H1 (cell line): Measurements from ENCODE around the gene RTTN. TPM values are rescaled to one million over a fixed set of nuclear protein-coding genes. Genes with fewer than 3 reads are reported as not detected.

Experiments
- CTCF ChIA-PET: fragments of 300-600 bp; sonication (Branson Sonifier 250); formaldehyde crosslinking; loops from one replicate; lab custom pipeline; 2021; ENCODE audit not compliant: partially characterized antibody; lab: Charles Lee
- POLR2A ChIA-PET: fragments of 300-600 bp; sonication (Branson Sonifier 250); formaldehyde crosslinking; loops from one replicate; lab custom pipeline; 2021; ENCODE audit warnings: inconsistent platforms; ENCODE audit not compliant: partially characterized antibody; lab: Charles Lee
- DNase-seq, 2 experiments: peaks; one replicate each; pipeline versions ENCODE4 v3.0.0 to v3.0.0-alpha.2; 2010 to 2022; ENCODE audit warnings: low spot score in 2 of 2, low read depth in 1 of 2, mixed read lengths in 1 of 2
- FAIRE-seq: peaks from 2 replicates; lab custom pipeline; 2011; peaks lifted over from hg19 to GRCh38; lab: Jason Lieb, UNC
- H2AFZ ChIP-seq: 2 replicates; pipeline ENCODE4 v1.8.1; 2012; ENCODE audit warnings: low read length, inconsistent platforms
- H2AK5ac ChIP-seq: 2 replicates; pipeline ENCODE4 v1.6.1; 2013; ENCODE audit warnings: low read depth, low read length
- H2BK120ac ChIP-seq: replicated peaks from 2 replicates; pipeline ENCODE3; 2013; ENCODE audit warnings: low read depth, low read length, inconsistent platforms
- H2BK12ac ChIP-seq: 2 replicates; pipeline ENCODE4 v1.6.1; 2013; ENCODE audit warnings: low read depth, low read length
- H2BK15ac ChIP-seq: 2 replicates; pipeline ENCODE4 v1.6.1; 2013; ENCODE audit warnings: low read length
- H2BK20ac ChIP-seq: 2 replicates; pipeline ENCODE4 v1.6.1; 2013; ENCODE audit warnings: low read length
- H2BK5ac ChIP-seq: 2 replicates; pipeline ENCODE4 v1.6.1; 2013; ENCODE audit warnings: low read depth, low read length
- H3K14ac ChIP-seq: 2 replicates; pipeline ENCODE4 v1.6.1; 2013; ENCODE audit warnings: inconsistent platforms; ENCODE audit not compliant: insufficient read length
- H3K18ac ChIP-seq: 2 replicates; pipeline ENCODE4 v1.6.1; 2013; ENCODE audit warnings: low read length; ENCODE audit errors: extremely low read depth
- H3K23ac ChIP-seq: 2 replicates; pipeline ENCODE4 v1.6.1; 2013; ENCODE audit warnings: inconsistent platforms; ENCODE audit not compliant: insufficient read length
- H3K23me2 ChIP-seq: 2 replicates; pipeline ENCODE4 v1.6.1; 2013; ENCODE audit warnings: low read depth, low read length
- H3K27ac ChIP-seq: 2 replicates; pipeline ENCODE4 v1.6.1; 2011; ENCODE audit warnings: low read depth, low read length, inconsistent platforms
- H3K27me3 ChIP-seq, 4 experiments: replicated peaks in 1 of 4; 1 replicate in 1 of 4; 2 replicates in 3 of 4; pipeline versions ENCODE4 v1.6.1 to v1.8.1; 2011 to 2013; ENCODE audit warnings: low read length in 3 of 4, mild to moderate bottlenecking in 3 of 4, inconsistent platforms in 2 of 4, mixed read lengths in 2 of 4, moderate library complexity in 1 of 4; ENCODE audit not compliant: control insufficient read depth in 3 of 4, insufficient read depth in 3 of 4; ENCODE audit errors: extremely low read depth in 1 of 4
- H3K36me3 ChIP-seq, 4 experiments: 2 replicates each; pipeline versions ENCODE4 v1.6.1 to v1.8.1; 2011 to 2013; ENCODE audit warnings: mild to moderate bottlenecking in 4 of 4, low read length in 3 of 4, moderate library complexity in 2 of 4, control low read depth in 1 of 4, inconsistent platforms in 1 of 4; ENCODE audit not compliant: insufficient read depth in 4 of 4, control insufficient read depth in 2 of 4
- H3K4ac ChIP-seq: replicated peaks from 2 replicates; pipeline ENCODE3; 2013; ENCODE audit warnings: low read length, low read depth, mixed read lengths, inconsistent platforms; ENCODE audit not compliant: insufficient read length
- H3K4me1 ChIP-seq, 4 experiments: replicated peaks in 1 of 4; 1 replicate in 1 of 4; 2 replicates in 3 of 4; pipeline versions ENCODE4 v1.6.1 to v1.8.1; 2011 to 2013; ENCODE audit warnings: low read length in 3 of 4, inconsistent platforms in 2 of 4, mixed read lengths in 1 of 4; ENCODE audit not compliant: insufficient read depth in 4 of 4, control insufficient read depth in 3 of 4
- H3K4me2 ChIP-seq, 2 experiments: 2 replicates each; pipeline versions ENCODE4 v1.6.1 to v1.8.1; 2011 to 2013; ENCODE audit warnings: low read depth in 2 of 2, low read length in 2 of 2, control low read depth in 1 of 2, inconsistent platforms in 1 of 2, mild to moderate bottlenecking in 1 of 2; ENCODE audit not compliant: insufficient read depth in 1 of 2
- H3K4me3 ChIP-seq, 4 experiments: fragments of 200-600, 300-600 bp in 1 of 4; sonication (generic), shearing (Covaris generic), sonication (Bioruptor Twin) in 1 of 4; 2 replicates each; pipeline versions ENCODE4 v1.5.1 to v1.8.1; 2011 to 2016; ENCODE audit warnings: low read length in 4 of 4, low read depth in 3 of 4, control low read depth in 2 of 4, inconsistent platforms in 2 of 4, mild to moderate bottlenecking in 2 of 4, mixed read lengths in 1 of 4, moderate library complexity in 1 of 4; ENCODE audit not compliant: insufficient read depth in 2 of 4; ENCODE audit errors: extremely low read depth in 1 of 4
- H3K56ac ChIP-seq: replicated peaks from 2 replicates; pipeline ENCODE3; 2013; ENCODE audit warnings: low read depth, mild to moderate bottlenecking, mixed read lengths, low read length, inconsistent platforms; ENCODE audit not compliant: insufficient read length
- H3K79me1 ChIP-seq: 2 replicates; pipeline ENCODE4 v1.6.1; 2013; ENCODE audit warnings: low read depth, low read length, control low read depth
- H3K79me2 ChIP-seq, 2 experiments: 2 replicates each; pipeline versions ENCODE4 v1.6.1 to v1.8.1; 2012 to 2013; ENCODE audit warnings: low read length in 2 of 2, mild to moderate bottlenecking in 2 of 2, inconsistent platforms in 1 of 2; ENCODE audit not compliant: insufficient read depth in 2 of 2, control insufficient read depth in 1 of 2
- H3K9ac ChIP-seq, 4 experiments: replicated peaks in 1 of 4; 1 replicate in 1 of 4; 2 replicates in 3 of 4; pipeline versions ENCODE4 v1.6.1 to v1.8.1; 2011 to 2013; ENCODE audit warnings: low read depth in 3 of 4, low read length in 3 of 4, control low read depth in 2 of 4, mild to moderate bottlenecking in 2 of 4, moderate library complexity in 2 of 4, inconsistent platforms in 1 of 4; ENCODE audit errors: extremely low read depth in 1 of 4
- H3K9me3 ChIP-seq, 2 experiments: 2 replicates each; pipeline versions ENCODE4 v1.6.1 to v1.8.1; 2012 to 2013; ENCODE audit warnings: mild to moderate bottlenecking in 2 of 2, moderate library complexity in 2 of 2, control low read depth in 1 of 2, inconsistent platforms in 1 of 2, low read depth in 1 of 2, low read length in 1 of 2, mixed read lengths in 1 of 2; ENCODE audit not compliant: insufficient read depth in 2 of 2
- H4K20me1 ChIP-seq, 2 experiments: replicated peaks in 1 of 2; 2 replicates each; pipeline versions ENCODE3 to v1.8.1; 2011 to 2013; ENCODE audit warnings: inconsistent platforms in 2 of 2, low read length in 2 of 2, mild to moderate bottlenecking in 1 of 2; ENCODE audit not compliant: insufficient read depth in 2 of 2, control insufficient read depth in 1 of 2
- H4K5ac ChIP-seq: 2 replicates; pipeline ENCODE4 v1.6.1; 2013; ENCODE audit warnings: low read length, low read depth, mixed read lengths, inconsistent platforms; ENCODE audit not compliant: insufficient read length
- H4K8ac ChIP-seq: 2 replicates; pipeline ENCODE4 v1.8.0; 2013; ENCODE audit warnings: mild to moderate bottlenecking, moderate library complexity, low read length, inconsistent platforms; ENCODE audit not compliant: insufficient read depth; ENCODE audit errors: extremely low read depth
- H4K91ac ChIP-seq: replicated peaks from 2 replicates; pipeline ENCODE3; 2013; ENCODE audit warnings: low read length, mixed read lengths, inconsistent platforms; ENCODE audit not compliant: insufficient read length
- BACH1 ChIP-seq: IDR thresholded peaks from 2 replicates; pipeline ENCODE4 v1.6.1; 2012; ENCODE audit warnings: low read length, improper control_type of control experiment
- CHD1 ChIP-seq: IDR thresholded peaks from 2 replicates; pipeline ENCODE4 v1.6.1; 2012; ENCODE audit warnings: low read depth, low read length, improper control_type of control experiment
- EGR1 ChIP-seq: IDR thresholded peaks from 2 replicates; pipeline ENCODE4 v1.6.1; 2011; ENCODE audit warnings: low read depth, low read length, borderline replicate concordance
- EP300 ChIP-seq, 2 experiments: IDR thresholded peaks; 1 replicate in 1 of 2; 2 replicates in 1 of 2; pipeline ENCODE4 v1.6.1; 2011 to 2012; ENCODE audit warnings: low read depth in 2 of 2, low read length in 2 of 2, mild to moderate bottlenecking in 2 of 2, borderline replicate concordance in 1 of 2, inconsistent platforms in 1 of 2, moderate library complexity in 1 of 2
- FOSL1 ChIP-seq: IDR thresholded peaks from 2 replicates; pipeline ENCODE4 v1.6.1; 2011; ENCODE audit warnings: mild to moderate bottlenecking, low read depth, low read length, moderate library complexity; ENCODE audit not compliant: insufficient read depth
- HDAC6 ChIP-seq: IDR thresholded peaks from one replicate; pipeline ENCODE4 v1.7.1; 2012; ENCODE audit warnings: low read depth, mild to moderate bottlenecking, inconsistent platforms, low read length, moderate library complexity
- JUND ChIP-seq: IDR thresholded peaks from 2 replicates; pipeline ENCODE4 v1.6.1; 2011; ENCODE audit warnings: mild to moderate bottlenecking, improper control_type of control experiment, low read length
- KDM1A ChIP-seq: fragments of 200-600, 300-600 bp; sonication (generic); IDR thresholded peaks from 2 replicates; pipeline ENCODE4 v1.7.1; 2016; ENCODE audit warnings: mild to moderate bottlenecking, low read length, borderline replicate concordance
- NANOG ChIP-seq: IDR thresholded peaks from 2 replicates; pipeline ENCODE4 v1.6.1; 2011; ENCODE audit warnings: low read length, low read depth, mild to moderate bottlenecking, inconsistent platforms; ENCODE audit not compliant: insufficient read depth, poor library complexity, severe bottlenecking
- NRF1 ChIP-seq: IDR thresholded peaks from 2 replicates; pipeline ENCODE4 v1.6.1; 2011; ENCODE audit warnings: mild to moderate bottlenecking, low read depth, low read length, improper control_type of control experiment
- POU5F1 ChIP-seq: IDR thresholded peaks from 2 replicates; pipeline ENCODE4 v1.6.1; 2011; ENCODE audit warnings: low read depth, mild to moderate bottlenecking, low read length, moderate library complexity
- RXRA ChIP-seq: IDR thresholded peaks from 2 replicates; pipeline ENCODE4 v1.6.1; 2011; ENCODE audit warnings: low read depth, mild to moderate bottlenecking, low read length, moderate library complexity; ENCODE audit not compliant: insufficient read depth
- SP1 ChIP-seq: IDR thresholded peaks from 2 replicates; pipeline ENCODE4 v1.6.1; 2011; ENCODE audit warnings: low read depth, low read length
- SP2 ChIP-seq: IDR thresholded peaks from 2 replicates; pipeline ENCODE4 v1.6.1; 2012; ENCODE audit warnings: mild to moderate bottlenecking, low read length, inconsistent platforms
- TBP ChIP-seq: IDR thresholded peaks from 2 replicates; pipeline ENCODE4 v1.6.1; 2011; ENCODE audit warnings: low read depth, low read length, improper control_type of control experiment
- YY1 ChIP-seq: IDR thresholded peaks from 2 replicates; pipeline ENCODE4 v1.6.1; 2011; ENCODE audit warnings: low read depth, mild to moderate bottlenecking, low read length
- WGBS, 2 experiments: shearing (Covaris generic) in 1 of 2; methylation state at CpG; one replicate each; pipeline versions ENCODE4 v1.1.6 to v1.1.7; 2013 to 2015; ENCODE audit warnings: low lambda C conversion rate in 2 of 2, mixed read lengths in 2 of 2, inconsistent platforms in 1 of 2, low coverage in 1 of 2, missing lambda C conversion rate in 1 of 2; ENCODE audit not compliant: insufficient replicate concordance in 2 of 2, insufficient coverage in 1 of 2, insufficient read length in 1 of 2; ENCODE audit errors: extremely low coverage in 1 of 2, missing lambda C conversion rate in 1 of 2; 5-methylcytosine and 5-hydroxymethylcytosine counted together
- polyA plus RNA-seq, 7 experiments: library from polyadenylated mRNA; depleted of rRNA in 3 of 7; stranded (reverse) in 5 of 7; unstranded in 2 of 7; fragments of >200 nt in 5 of 7; fragments of 200-250 nt in 2 of 7; gene quantifications; 1 replicate in 5 of 7; 2 replicates in 1 of 7; 4 replicates in 1 of 7; pipeline versions ENCODE4 v1.2.1 to v1.2.3, GENCODE V29; 2011 to 2013; ENCODE audit warnings: missing spikeins in 2 of 7, mixed read lengths in 2 of 7
- total RNA-seq: library from RNA; stranded (reverse); fragmentation: NEBNext Ultra II Directional; extraction: Animal tissue kit (Norgen Biotek cat#: 25700); gene quantifications from 2 replicates; pipeline ENCODE4 v1.2.1, GENCODE V29; 2021

The RTTN gene
- total and polyA plus RNA-seq, 2 of the 8 experiments (the other 6 are each of a cell fraction or from before 2014, with no cell fraction given) = 9.1 to 21.4 TPM

DNA sequence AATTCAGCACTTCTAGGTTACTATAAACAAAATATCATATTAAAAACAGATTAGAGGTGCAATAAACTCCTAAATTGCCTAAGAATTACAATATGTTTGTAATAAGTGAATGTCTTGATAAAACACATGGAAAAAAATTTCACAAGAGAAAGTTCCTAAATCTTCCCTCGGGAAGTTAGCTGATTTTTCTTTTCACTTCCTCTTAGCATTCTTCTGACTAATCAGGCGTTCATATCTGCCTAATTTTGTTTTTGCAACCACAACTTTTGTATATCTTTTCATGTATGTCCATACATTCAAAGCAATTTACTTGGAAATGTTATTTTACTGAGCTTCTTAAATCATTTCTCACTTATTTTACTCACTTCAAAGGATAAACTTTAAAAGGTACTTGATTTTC, 88.5 kb downstream of the RTTN start:
- Histone ChIP-seq H3K4ac (no peak overlapping the region), H3K27me3 (no peaks in the 10 kb centered on the region), H2BK20ac (no peak overlapping the region), H4K5ac (no peak overlapping the region), H4K8ac (no peak overlapping the region), H2BK5ac (no peak overlapping the region), H2BK120ac (no peak overlapping the region), H3K36me3 (no peaks in the 10 kb centered on the region), H3K23ac (no peak overlapping the region)
- CTCF ChIA-PET = interaction anchor here (1.0 kb wide), 1 partner anchor 54 kb away, joined by 3 read pairs; no protein-coding TSS in a partner anchor
- no peak for TF ChIP-seq KDM1A
- TF ChIP-seq CHD1 = no peak
- TF ChIP-seq HDAC6 = no peak
- no peak for TF ChIP-seq EP300 (IDR thresholded peaks at IDR 0.05; ENCODE audit: borderline replicate concordance in 1 of 2, low read depth in 2 of 2, low read length in 2 of 2)
- TF ChIP-seq POU5F1 = no peak
- TF ChIP-seq SP1 = no peak
- no peak for TF ChIP-seq JUND
- TF ChIP-seq BACH1 = no peak
- TF ChIP-seq NRF1 = no peak
- no peak for TF ChIP-seq RXRA
- no peak for TF ChIP-seq NANOG
- no peak for TF ChIP-seq SP2
- no peak for TF ChIP-seq TBP
- no peak for TF ChIP-seq YY1
- TF ChIP-seq FOSL1 = no peak
- TF ChIP-seq EGR1 = no peak
- TF ChIP-seq, all 59 proteins: peak for 0
- Histone ChIP-seq H2BK12ac (no peak overlapping the region), H3K9me3 (no peaks in the 10 kb centered on the region), H3K4me2 (no peak overlapping the region), H3K79me2 (no peaks in the 10 kb centered on the region), H3K18ac (no peak overlapping the region), H2BK15ac (no peak overlapping the region), H3K4me1 (no peaks in the 10 kb centered on the region), H3K27ac (no peak overlapping the region), H3K9ac (no peak overlapping the region), H4K20me1 (no peaks in the 10 kb centered on the region), H3K23me2 (no peaks in the 10 kb centered on the region), H2AFZ (no peak overlapping the region), H3K14ac (no peak overlapping the region), H3K56ac (no peak overlapping the region), H3K79me1 (no peaks in the 10 kb centered on the region), H3K4me3 (no peak overlapping the region), H4K91ac (no peak overlapping the region), H2AK5ac (no peak overlapping the region)
- no peak for DNase-seq
- POLR2A ChIA-PET = no interaction called here
- FAIRE-seq = no peak
- 86% methylated on average over 2 of the region's 2 CpGs; no CpG with 5 or more reads in 1 of the 2 experiments for WGBS, 2 experiments
